Pancreas (tissue), 10 donors: ENCODE measurements around the gene MYBPC2. TPM values are rescaled to one million over a fixed set of nuclear protein-coding genes. Genes with fewer than 3 reads are reported as not detected.
A peak's percentile ranks its signal among the peaks of the same experiment; 100 is the strongest.

Experiments used
- ATAC-seq, 4 donors: fragments of 200-7000 bp; cut with Tn5 transposase; one replicate each; pipeline versions ENCODE4 v1.8.0 to v1.9.1; 2020; ENCODE audit warnings: mild to moderate bottlenecking in 4 of 4, moderate library complexity in 4 of 4
- DNase-seq, 6 donors: peaks; one replicate each; pipeline ENCODE4 v3.0.0-alpha.2; 2020
- FAIRE-seq: peaks from 2 replicates; lab custom pipeline; 2012; peaks lifted over from hg19 to GRCh38; lab: Jason Lieb, UNC
- H3K27ac ChIP-seq, 4 donors: fragments of 200-600 bp; sonication (generic); 1 replicate in 3 of 4; 2 replicates in 1 of 4; pipeline versions ENCODE4 v1.5.0 to v1.8.0; 2020
- H3K27me3 ChIP-seq, 4 donors: fragments of 200-600 bp; one replicate each; pipeline ENCODE4 v1.8.0; 2021
- H3K36me3 ChIP-seq, 3 donors: fragments of 200-600 bp; sonication (generic) in 1 of 3; one replicate each; pipeline versions ENCODE4 v1.5.0 to v1.8.0; 2020 to 2021
- H3K4me1 ChIP-seq, 3 donors: fragments of 200-600 bp; one replicate each; pipeline ENCODE4 v1.8.0; 2021
- H3K4me3 ChIP-seq, 4 donors: fragments of 200-600 bp; sonication (generic) in 2 of 4; one replicate each; pipeline versions ENCODE4 v1.5.0 to v1.8.0; 2020 to 2021
- H3K9me3 ChIP-seq, 4 donors: fragments of 200-600 bp; one replicate each; pipeline ENCODE4 v1.8.0; 2021
- CTCF ChIP-seq, 4 donors: fragments of 200-600 bp; sonication (generic) in 3 of 4; IDR thresholded peaks; one replicate each; pipeline versions ENCODE4 v1.5.0 to v1.8.0; 2021; ENCODE audit warnings: antibody characterized with exemption in 4 of 4
- WGBS, 2 donors: extraction: QIAGEN DNeasy Blood & Tissue Kit; methylation state at CpG; one replicate each; pipeline ENCODE4 v1.1.7; 2013; 5-methylcytosine and 5-hydroxymethylcytosine counted together
- intact Hi-C, 3 donors: fragments of 100-400 bp; cut with DNase I; formaldehyde crosslinking; loops; one replicate each; pipeline versions ENCODE4 v1.11.1 to v1.14.2; 2022
- polyA plus RNA-seq, 2 donors: library from polyadenylated mRNA; stranded (reverse); fragments of 200-250 nt; gene quantifications; one replicate each; pipeline ENCODE4 v1.2.3, GENCODE V29; 2013
- total RNA-seq, 6 donors: library from RNA; stranded (reverse); fragmentation: NEBNext Ultra II Directional in 4 of 6; extraction: Animal tissue kit (Norgen Biotek cat#: 25700) in 4 of 6; gene quantifications; one replicate each; pipeline versions ENCODE4 v1.2.1 to v1.2.4, GENCODE V29; 2021 to 2023
- donor health status: healthy with polysubstance abuse.
- donor health status: DM: no; HTN: no; CAD: no; lungs with moderate emphysema.
- donor health status: DM: no; HTN: no; CAD: no.
- donor health status: control.
- donor health status: control.
- donor health status: Bipolar disorder and iron deficiency.
- donor health status: DM: yes; HTN: yes; CAD: no.
- donor health status: DM: no; HTN: no; CAD: no.
- donor health status: DM: no; HTN: no; CAD: no.
- donor health status: DM: yes; HTN: yes; CAD: no.

The MYBPC2 gene
- total and polyA plus RNA-seq, 8 donors: 0.02 to 1.7 (median 1.5) TPM; not detected in 5

DNA sequence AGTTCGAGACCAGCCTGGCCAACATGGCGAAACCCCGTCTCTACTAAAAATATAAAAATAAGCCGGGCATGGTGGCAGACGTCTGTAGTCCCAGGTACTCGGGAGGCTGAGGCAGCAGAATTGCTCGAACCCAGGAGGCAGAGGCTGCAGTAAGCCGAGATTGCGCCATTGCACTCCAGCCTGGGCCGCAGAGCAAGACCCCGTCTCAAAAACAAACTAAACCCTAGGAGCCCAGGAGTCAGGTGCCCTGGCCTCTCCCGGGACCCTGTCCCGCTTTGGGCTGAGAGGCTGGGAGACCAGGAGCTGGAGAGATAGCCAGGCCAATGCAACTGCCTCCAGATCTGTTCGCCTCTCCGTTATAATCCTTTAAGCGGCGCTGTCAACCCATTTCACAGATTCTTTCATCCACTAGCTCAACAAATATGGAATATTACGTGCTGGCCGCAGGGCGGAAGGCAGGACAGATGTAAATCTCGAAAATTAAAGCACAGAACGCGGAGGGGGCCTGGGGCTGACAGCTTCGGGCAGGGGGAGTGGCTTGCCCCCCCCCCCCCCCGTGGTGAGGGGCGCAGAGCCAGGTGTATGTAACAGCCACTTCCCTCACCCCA lies 5.3 kb upstream of the MYBPC2 start:
- Histone ChIP-seq H3K27ac (peak overlapping the region in 1 of 4 donors; percentile 33), H3K27me3 (no peaks in the 10 kb centered on the region), H3K36me3 (no peaks in the 10 kb centered on the region), H3K4me3 (peak overlapping the region in 1 of 4 donors; percentile 31), H3K4me1 (peaks cover 0 to 9% (median 3%) of the 10 kb centered on the region in 3 donors), H3K9me3 (no peaks in the 10 kb centered on the region)
- intact Hi-C loops: no loop called here
- ATAC-seq: no peak
- DNase-seq: no peak
- 79 to 87% methylated on average over 24 to 26 of the region's 26 CpGs for WGBS, 2 donors
- TF ChIP-seq CTCF (IDR thresholded peaks at IDR 0.05): no peak
- no peak for FAIRE-seq

DNA sequence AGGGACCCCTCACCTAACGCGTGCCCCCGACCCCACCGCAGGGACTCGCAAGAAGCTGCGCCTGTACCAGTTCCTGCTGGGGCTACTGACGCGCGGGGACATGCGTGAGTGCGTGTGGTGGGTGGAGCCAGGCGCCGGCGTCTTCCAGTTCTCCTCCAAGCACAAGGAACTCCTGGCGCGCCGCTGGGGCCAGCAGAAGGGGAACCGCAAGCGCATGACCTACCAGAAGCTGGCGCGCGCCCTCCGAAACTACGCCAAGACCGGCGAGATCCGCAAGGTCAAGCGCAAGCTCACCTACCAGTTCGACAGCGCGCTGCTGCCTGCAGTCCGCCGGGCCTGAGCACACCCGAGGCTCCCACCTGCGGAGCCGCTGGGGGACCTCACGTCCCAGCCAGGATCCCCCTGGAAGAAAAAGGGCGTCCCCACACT lies 4.7 kb upstream of the MYBPC2 start:
- FAIRE-seq (no peak), ATAC-seq (peak; percentile 24 to 65 (median 54)), DNase-seq (peak; percentile 64 to 88 (median 82))
- Histone ChIP-seq H3K27me3 (no peaks in the 10 kb centered on the region), H3K4me3 (peak overlapping the region in 2 of 4 donors; percentile 24 to 31), H3K36me3 (no peaks in the 10 kb centered on the region), H3K4me1 (peaks cover 0 to 9% (median 3%) of the 10 kb centered on the region in 3 donors), H3K27ac (peak overlapping the region in 2 of 4 donors; percentile 33 to 50), H3K9me3 (no peaks in the 10 kb centered on the region)
- intact Hi-C loops: no loop called here
- WGBS, 2 donors: 9 to 13% methylated on average over 37 to 38 of the region's 38 CpGs
- TF ChIP-seq CTCF (IDR thresholded peaks at IDR 0.05): no peak

DNA sequence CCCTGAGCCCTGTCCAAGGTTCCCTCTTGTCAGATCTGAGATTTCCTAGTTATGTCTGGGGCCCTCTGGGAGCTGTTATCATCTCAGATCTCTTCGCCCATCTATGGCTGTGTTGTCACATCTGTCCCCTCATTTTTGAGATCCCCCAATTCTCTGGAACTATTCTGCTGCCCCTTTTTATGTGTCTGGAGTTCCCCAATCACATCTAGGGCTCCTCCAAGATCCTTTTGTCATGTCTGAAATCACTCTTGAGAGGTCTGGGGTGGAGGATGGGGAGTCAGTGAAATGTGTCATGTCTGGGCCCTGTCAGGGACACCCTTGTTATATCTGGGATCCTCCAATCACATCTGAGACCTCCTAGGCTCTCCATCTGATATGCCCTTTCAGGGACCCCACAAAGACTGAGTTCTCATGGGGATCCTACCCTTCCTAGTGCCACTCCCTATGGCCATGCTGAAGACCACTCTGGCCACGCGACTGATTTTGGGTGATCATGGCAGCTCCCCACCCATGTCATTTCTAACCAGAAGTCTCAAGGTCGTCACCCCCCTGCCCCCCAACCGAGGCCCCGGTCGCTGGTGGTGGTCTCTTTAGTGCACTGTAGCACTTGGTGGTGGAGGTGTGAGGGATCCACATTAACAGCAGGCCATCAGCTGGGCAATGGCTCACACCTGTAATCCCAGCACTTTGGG lies 3.8 kb upstream of the MYBPC2 start:
- no peak for TF ChIP-seq CTCF (IDR thresholded peaks at IDR 0.05)
- FAIRE-seq: no peak
- WGBS, 2 donors: 61 to 77% methylated on average over 7 of the region's 7 CpGs
- no peak for DNase-seq
- H3K27ac ChIP-seq: no peak overlapping the region
- peaks cover 0 to 9% (median 3%) of the 10 kb centered on the region in 3 donors for H3K4me1 ChIP-seq
- no peaks in the 10 kb centered on the region for H3K27me3 ChIP-seq
- H3K4me3 ChIP-seq: no peak overlapping the region
- no peaks in the 10 kb centered on the region for H3K9me3 ChIP-seq
- intact Hi-C loops: no loop called here
- no peak for ATAC-seq
- H3K36me3 ChIP-seq: no peaks in the 10 kb centered on the region

- Histone ChIP-seq H3K36me3 (no peaks in the 10 kb centered on the region), H3K27me3 (no peaks in the 10 kb centered on the region), H3K4me1 (peaks cover 0 to 9% (median 3%) of the 10 kb centered on the region in 3 donors), H3K9me3 (no peaks in the 10 kb centered on the region), H3K27ac (peak overlapping the region in 2 of 4 donors; percentile 79 to 81), H3K4me3 (peak overlapping the region; percentile 44 to 67 (median 56))
- DNase-seq (no peak), ATAC-seq (no peak), FAIRE-seq (no peak)
- 39 to 43% methylated on average over 13 of the region's 13 CpGs for WGBS, 2 donors
- no peak for TF ChIP-seq CTCF (IDR thresholded peaks at IDR 0.05)
- intact Hi-C loops: no loop called here
Measured at GRCh38 chr19:50430888-50431342, 1.8 kb upstream of the MYBPC2 start.
